Measurements from ENCODE around the gene SPTB.

GRCh38 chr14:64717870-64718269 is 161.8 kb downstream of the SPTB start:
- TF ChIP-seq CTCF (IDR thresholded peaks at IDR 0.05; ENCODE audit: insufficient read depth, low read length, poor library complexity, severe bottlenecking): no peak
- no peak for TF ChIP-seq EZH2phosphoT487 (conservative IDR thresholded peaks at IDR 0.05; ENCODE audit: low read length)

Measured in SU-DHL-6 (cell line).